ENCODE measurements around the gene KRT80.

GRCh38 chr12:52197371-52198231 lies 5.8 kb upstream of the KRT80 start:
- TF ChIP-seq CTCF (optimal IDR thresholded peaks at IDR 0.05 in 1 of 3, IDR thresholded peaks at IDR 0.05 in 1 of 3, conservative IDR thresholded peaks at IDR 0.05 in 1 of 3; ENCODE audit: extremely low read depth in 1 of 3, insufficient read depth in 2 of 3, low read length in 3 of 3) (no peak), EZH2 (IDR thresholded peaks at IDR 0.05; ENCODE audit: low read length) (no peak)
